ENCODE data around the gene ADAMTS17.

The ADAMTS17 gene

GRCh38 chr15:100058458-100058857 is 283.3 kb downstream of the ADAMTS17 start:
- H3K9me3 ChIP-seq (ENCODE audit: insufficient read depth, low read length), result no peaks in the 10 kb centered on the region
- H3K27ac ChIP-seq (ENCODE audit: low read length), result no peak overlapping the region
- H3K9ac ChIP-seq (ENCODE audit: low read length), result no peak overlapping the region
- no peak overlapping the region for H2AFZ ChIP-seq (ENCODE audit: low read depth, low read length)
- peaks cover 66% of the 10 kb centered on the region for H3K27me3 ChIP-seq (ENCODE audit: low read depth, low read length)
- no peak overlapping the region for H3K4me2 ChIP-seq (ENCODE audit: low read length)
- H3K4me3 ChIP-seq (ENCODE audit: low read length), result no peak overlapping the region
- H3K4me1 ChIP-seq (ENCODE audit: low read length), result peaks cover 3% of the 10 kb centered on the region; the same call in 1 of the 2 replicates
- H3K36me3 ChIP-seq (replicated peaks; ENCODE audit: low read depth, low read length), result no peaks in the 10 kb centered on the region
- H4K20me1 ChIP-seq (ENCODE audit: insufficient read depth, low read length), result 0 out of 2 replicates have a peak, but pooled peaks cover 2% of the 10 kb centered on the region
- no peak for TF ChIP-seq EZH2phosphoT487 (IDR thresholded peaks at IDR 0.05; ENCODE audit: low read depth)
- TF ChIP-seq CTCF (IDR thresholded peaks at IDR 0.05; ENCODE audit: low read depth, low read length), result no peak
- H3K79me2 ChIP-seq (ENCODE audit: low read length), result no peaks in the 10 kb centered on the region

- no peaks in the 10 kb centered on the region for H3K79me2 ChIP-seq (ENCODE audit: low read length)
- H3K27me3 ChIP-seq (ENCODE audit: low read depth, low read length), result peaks cover 69% of the 10 kb centered on the region
- peaks cover 3% of the 10 kb centered on the region; the same call in 1 of the 2 replicates for H3K4me1 ChIP-seq (ENCODE audit: low read length)
- no peak overlapping the region for H3K4me2 ChIP-seq (ENCODE audit: low read length)
- no peak overlapping the region for H3K27ac ChIP-seq (ENCODE audit: low read length)
- H3K9ac ChIP-seq (ENCODE audit: low read length), result no peak overlapping the region
- no peaks in the 10 kb centered on the region for H3K36me3 ChIP-seq (replicated peaks; ENCODE audit: low read depth, low read length)
- no peak overlapping the region for H2AFZ ChIP-seq (ENCODE audit: low read depth, low read length)
- 0 out of 2 replicates have a peak, but pooled peaks cover 2% of the 10 kb centered on the region for H4K20me1 ChIP-seq (ENCODE audit: insufficient read depth, low read length)
- no peak overlapping the region for H3K4me3 ChIP-seq (ENCODE audit: low read length)
- TF ChIP-seq EZH2phosphoT487 (IDR thresholded peaks at IDR 0.05; ENCODE audit: low read depth) (no peak), CTCF (IDR thresholded peaks at IDR 0.05; ENCODE audit: low read depth, low read length) (no peak)
- H3K9me3 ChIP-seq (ENCODE audit: insufficient read depth, low read length), result no peaks in the 10 kb centered on the region
These were observed 284.5 kb downstream of the ADAMTS17 start for GRCh38 chr15:100057281-100057680.

GRCh38 chr15:100056411-100057072 is 285.2 kb downstream of the ADAMTS17 start:
- Histone ChIP-seq H2AFZ (ENCODE audit: low read depth, low read length) (no peak overlapping the region), H3K4me3 (ENCODE audit: low read length) (no peak overlapping the region), H3K4me2 (ENCODE audit: low read length) (no peak overlapping the region), H3K79me2 (ENCODE audit: low read length) (no peaks in the 10 kb centered on the region), H3K27ac (ENCODE audit: low read length) (no peak overlapping the region), H3K36me3 (replicated peaks; ENCODE audit: low read depth, low read length) (no peaks in the 10 kb centered on the region), H3K4me1 (ENCODE audit: low read length) (peaks cover 3% of the 10 kb centered on the region; the same call in 1 of the 2 replicates), H3K9me3 (ENCODE audit: insufficient read depth, low read length) (no peaks in the 10 kb centered on the region), H3K9ac (ENCODE audit: low read length) (no peak overlapping the region), H4K20me1 (ENCODE audit: insufficient read depth, low read length) (0 out of 2 replicates have a peak, but pooled peaks cover 2% of the 10 kb centered on the region), H3K27me3 (ENCODE audit: low read depth, low read length) (peaks cover 67% of the 10 kb centered on the region)
- TF ChIP-seq EZH2phosphoT487 (IDR thresholded peaks at IDR 0.05; ENCODE audit: low read depth), result no peak
- TF ChIP-seq CTCF (IDR thresholded peaks at IDR 0.05; ENCODE audit: low read depth, low read length), result no peak

GRCh38 chr15:100055821-100056220 is 286.0 kb downstream of the ADAMTS17 start:
- H3K9me3 ChIP-seq (ENCODE audit: insufficient read depth, low read length), result no peaks in the 10 kb centered on the region
- H3K79me2 ChIP-seq (ENCODE audit: low read length), result no peaks in the 10 kb centered on the region
- H3K9ac ChIP-seq (ENCODE audit: low read length), result no peak overlapping the region
- H3K4me1 ChIP-seq (ENCODE audit: low read length), result peaks cover 3% of the 10 kb centered on the region; the same call in 1 of the 2 replicates
- TF ChIP-seq EZH2phosphoT487 (IDR thresholded peaks at IDR 0.05; ENCODE audit: low read depth) (no peak), CTCF (IDR thresholded peaks at IDR 0.05; ENCODE audit: low read depth, low read length) (no peak)
- H3K4me3 ChIP-seq (ENCODE audit: low read length), result no peak overlapping the region
- H4K20me1 ChIP-seq (ENCODE audit: insufficient read depth, low read length), result 0 out of 2 replicates have a peak, but pooled peaks cover 2% of the 10 kb centered on the region
- no peaks in the 10 kb centered on the region for H3K36me3 ChIP-seq (replicated peaks; ENCODE audit: low read depth, low read length)
- no peak overlapping the region for H2AFZ ChIP-seq (ENCODE audit: low read depth, low read length)
- H3K4me2 ChIP-seq (ENCODE audit: low read length), result no peak overlapping the region
- no peak overlapping the region for H3K27ac ChIP-seq (ENCODE audit: low read length)
- H3K27me3 ChIP-seq (ENCODE audit: low read depth, low read length), result peaks cover 63% of the 10 kb centered on the region

Measured in OCI-LY3 (cell line).